K562 (cell line): ENCODE results near the gene SMAD7. TPM values are rescaled to one million over a fixed set of nuclear protein-coding genes. Genes with fewer than 3 reads are reported as not detected.

ENCODE experiments used
- ATAC-seq: fragments of 200-7000 bp; cut with Tn5 transposase; 3 replicates; pipeline ENCODE4 v1.9.1; 2020; ENCODE audit warnings: moderate library complexity
- BruUV-seq: library from RNA; stranded (reverse); fragments of 400-500 nt; replicated peaks from 2 replicates; lab custom pipeline; 2021; lab: Mats Ljungman, UMichigan
- CTCF ChIA-PET: fragments of 300-600 bp; formaldehyde crosslinking; extraction: SDS; loops from one replicate; lab custom pipeline; 2021; ENCODE audit warnings: low intra/inter-chr PET ratio; lab: Yijun Ruan, JAX
- POLR2A ChIA-PET: fragments of 300-600, 350-650 bp; sonication (Branson Sonifier 250); formaldehyde crosslinking; extraction: SDS; loops from one replicate; lab custom pipeline; 2021; ENCODE audit warnings: antibody characterized with exemption, inconsistent platforms; lab: Yijun Ruan, JAX
- DNase-seq, 4 experiments: peaks; one replicate each; pipeline versions ENCODE4 v3.0.0 to v3.0.0-alpha.2; 2011 to 2018; ENCODE audit warnings: low spot score in 3 of 4, mixed read lengths in 3 of 4; ENCODE audit errors: extremely low read depth in 1 of 4
- FAIRE-seq: peaks from 2 replicates; lab custom pipeline; 2011; peaks lifted over from hg19 to GRCh38; lab: Jason Lieb, UNC
- H2AFZ ChIP-seq: 2 replicates; pipeline ENCODE4 v1.6.0; 2011; ENCODE audit warnings: low read depth, low read length, control low read depth, inconsistent platforms
- H3K27ac ChIP-seq: fragments of 200-600 bp; 3 replicates; pipeline ENCODE4 v1.8.0; 2011; ENCODE audit warnings: low read depth, mild to moderate bottlenecking, control low read depth, inconsistent platforms, low read length, moderate library complexity, mixed read lengths; ENCODE audit errors: extremely low read depth
- H3K27me3 ChIP-seq, 2 experiments: fragments of 300-600 bp in 1 of 2; 2 replicates in 1 of 2; 3 replicates in 1 of 2; pipeline versions ENCODE4 v1.6.0 to v1.8.0; 2011; ENCODE audit warnings: inconsistent platforms in 2 of 2, low read length in 2 of 2, mild to moderate bottlenecking in 1 of 2, mixed read lengths in 1 of 2, moderate library complexity in 1 of 2; ENCODE audit not compliant: control insufficient read depth in 2 of 2, insufficient read depth in 2 of 2
- H3K36me3 ChIP-seq: fragments of 300-600 bp; 3 replicates; pipeline ENCODE4 v1.8.0; 2011; ENCODE audit warnings: mild to moderate bottlenecking, low read length, inconsistent platforms; ENCODE audit not compliant: control insufficient read depth, insufficient read depth
- H3K4me1 ChIP-seq, 2 experiments: fragments of 200-600 bp in 1 of 2; replicated peaks in 1 of 2; 2 replicates in 1 of 2; 3 replicates in 1 of 2; pipeline versions ENCODE4 v1.5.1 to v1.8.0; 2011; ENCODE audit warnings: inconsistent platforms in 2 of 2, low read length in 2 of 2, mild to moderate bottlenecking in 1 of 2, mixed read lengths in 1 of 2, moderate library complexity in 1 of 2; ENCODE audit not compliant: control insufficient read depth in 2 of 2, insufficient read depth in 2 of 2
- H3K4me2 ChIP-seq: 2 replicates; pipeline ENCODE4 v1.6.1; 2011; ENCODE audit warnings: low read length, control low read depth, inconsistent platforms, mixed read lengths; ENCODE audit not compliant: insufficient read depth
- H3K4me3 ChIP-seq: fragments of 200-600 bp; sonication (generic), shearing (Covaris generic); 2 replicates; pipeline ENCODE4 v1.5.1; 2016; ENCODE audit warnings: control low read depth, inconsistent platforms
- H3K79me2 ChIP-seq: fragments of 200-600 bp; 3 replicates; pipeline ENCODE4 v1.8.0; 2011; ENCODE audit warnings: low read length, inconsistent platforms; ENCODE audit not compliant: control insufficient read depth, insufficient read depth
- H3K9ac ChIP-seq, 2 experiments: 2 replicates each; pipeline versions ENCODE4 v1.6.0 to v1.6.1; 2011; ENCODE audit warnings: low read depth in 2 of 2, low read length in 2 of 2, control low read depth in 1 of 2, inconsistent platforms in 1 of 2, mild to moderate bottlenecking in 1 of 2, mixed read lengths in 1 of 2; ENCODE audit not compliant: insufficient read depth in 1 of 2
- H3K9me1 ChIP-seq: one replicate; pipeline ENCODE4 v1.6.0; 2011; ENCODE audit warnings: inconsistent platforms, mild to moderate bottlenecking, low read length, moderate library complexity; ENCODE audit not compliant: control insufficient read depth, insufficient read depth
- H3K9me3 ChIP-seq: replicated peaks from 2 replicates; pipeline ENCODE4 v1.5.1; 2011; ENCODE audit warnings: low read depth, low read length, inconsistent platforms; ENCODE audit not compliant: control insufficient read depth, insufficient read depth
- H4K20me1 ChIP-seq: replicated peaks from 2 replicates; pipeline ENCODE4 v1.6.1; 2011; ENCODE audit warnings: low read length, inconsistent platforms, mixed read lengths; ENCODE audit not compliant: control insufficient read depth, insufficient read depth
- FOXK2 ChIP-seq, 2 experiments: fragments of 450-650 bp; IDR thresholded peaks in 1 of 2; conservative IDR thresholded peaks in 1 of 2; 2 replicates each; pipeline ENCODE4 v1.6.1; 2016; ENCODE audit warnings: low read depth in 2 of 2, mild to moderate bottlenecking in 1 of 2
- MCM2 ChIP-seq: fragments of 450-650 bp; IDR thresholded peaks from 2 replicates; pipeline ENCODE4 v1.6.1; 2017; ENCODE audit warnings: low read depth, mild to moderate bottlenecking
- MYNN ChIP-seq, 2 experiments: sonication (generic); formaldehyde crosslinking in 1 of 2; IDR thresholded peaks; 2 replicates each; pipeline versions ENCODE4 v1.5.0 to v1.6.1; 2016 to 2020; ENCODE audit warnings: antibody characterized with exemption in 1 of 2, missing genetic modification reagents in 1 of 2
- NFE2 ChIP-seq: IDR thresholded peaks from 2 replicates; pipeline ENCODE4 v1.6.1; 2014; ENCODE audit warnings: antibody characterized with exemption, low read depth
- PCBP2 ChIP-seq: fragments of 200-400 bp; formaldehyde crosslinking; IDR thresholded peaks from 2 replicates; pipeline ENCODE4 v1.6.1; 2018; ENCODE audit warnings: low read length, low read depth, mild to moderate bottlenecking, moderate library complexity; ENCODE audit not compliant: poor library complexity, severe bottlenecking
- RAD51 ChIP-seq: fragments of 450-650 bp; IDR thresholded peaks from 2 replicates; pipeline ENCODE4 v1.7.1; 2016; ENCODE audit warnings: low read depth, mild to moderate bottlenecking, borderline replicate concordance
- WGBS: fragments of 100-300 bp; shearing (Covaris generic); methylation state at CpG from one replicate; pipeline ENCODE4 v1.1.6; 2016; ENCODE audit warnings: low coverage, mixed read lengths; ENCODE audit not compliant: insufficient coverage; ENCODE audit errors: missing lambda C conversion rate; 5-methylcytosine and 5-hydroxymethylcytosine counted together
- in situ Hi-C: fragments of 300-500 bp; cut with MboI; formaldehyde crosslinking; loops from 4 replicates; pipeline ENCODE4 v1.15.0; 2018; ENCODE audit warnings: inconsistent platforms, mixed read lengths
- intact Hi-C: fragments of 100-400 bp; cut with micrococcal nuclease; formaldehyde crosslinking; loops from 2 replicates; pipeline ENCODE4 v1.14.2; 2022
- polyA plus RNA-seq, 8 experiments: library from polyadenylated mRNA; depleted of rRNA in 4 of 8; stranded (reverse) in 5 of 8; unstranded in 3 of 8; fragments of >200 nt; fragmentation: Nextera tagmentation in 2 of 8; fragmentation: Illumina TruSeq in 1 of 8; extraction: Ambion mirVana in 2 of 8; extraction: Trizol in 1 of 8; gene quantifications; 2 replicates each; pipeline versions ENCODE4 v1.2.1 to v1.2.3, GENCODE V29; 2011 to 2014; ENCODE audit warnings: inconsistent platforms in 1 of 8, missing spikeins in 1 of 8
- total RNA-seq, 7 experiments: library from RNA; depleted of rRNA in 6 of 7; stranded (reverse); fragments of >200 nt in 6 of 7; fragmentation: Illumina TruSeq in 2 of 7; extraction: Trizol in 2 of 7; gene quantifications; 2 replicates each; pipeline versions ENCODE4 v1.2.1 to v1.2.3, GENCODE V29; 2011 to 2021; ENCODE audit warnings: low replicate concordance in 1 of 7
- TF ChIP-seq, protein P1 (sequence below): sonication (generic); formaldehyde crosslinking; IDR thresholded peaks from 2 replicates; pipeline ENCODE4 v1.9.0; 2022; ENCODE audit warnings: mild to moderate bottlenecking, missing genetic modification reagents
- TF ChIP-seq, protein P2 (sequence below): sonication (generic); formaldehyde crosslinking; IDR thresholded peaks from 2 replicates; pipeline ENCODE4 v1.5.0; 2020; ENCODE audit warnings: missing genetic modification reagents

Gene SMAD7
- total and polyA plus RNA-seq, 9 of the 15 experiments (the other 6 are each of a cell fraction or from before 2014, with no cell fraction given), result 0.13 to 3.0 (median 1.6) TPM

DNA sequence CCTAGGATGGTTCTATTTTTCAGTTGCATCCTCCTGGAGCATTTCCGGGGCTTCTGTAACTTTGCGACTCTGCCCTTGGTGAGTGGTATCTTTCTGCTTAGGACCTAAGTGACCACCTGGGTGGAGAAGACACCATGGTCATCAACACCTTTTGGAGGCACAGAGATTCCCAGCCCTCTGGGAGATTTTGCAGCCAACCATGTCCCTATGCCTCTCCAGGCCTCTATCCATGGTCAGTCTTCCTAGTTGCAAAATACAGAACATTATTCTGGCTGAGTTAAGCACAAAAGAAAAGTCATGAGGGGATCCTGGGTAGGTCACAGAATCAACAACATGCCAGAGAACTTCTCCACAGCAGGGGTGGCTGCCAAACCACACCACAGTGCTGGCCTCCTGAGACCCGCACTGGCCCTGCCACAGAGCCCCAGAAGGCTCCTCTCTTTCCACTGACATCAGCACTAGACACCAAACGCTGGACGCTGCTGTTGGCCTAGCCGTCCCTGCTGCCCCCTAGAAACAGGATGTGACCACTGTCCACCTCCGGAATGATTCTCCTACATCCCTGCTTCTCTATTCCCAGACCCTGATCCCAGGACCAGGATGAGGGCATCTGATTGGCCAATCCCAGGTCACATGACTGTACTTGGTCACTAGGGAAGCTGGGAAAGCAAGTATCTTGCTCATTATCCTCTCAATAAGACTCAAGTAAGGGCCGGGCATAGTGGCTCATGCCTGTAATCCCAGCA, 47.7 kb downstream of the SMAD7 start:
- no peak overlapping the region for H3K9ac ChIP-seq
- BruUV-seq, result no TSS peak
- WGBS, result 73% methylated on average over 6 of the region's 8 CpGs
- no peaks in the 10 kb centered on the region for H3K79me2 ChIP-seq
- no peak overlapping the region for H3K4me3 ChIP-seq
- H2AFZ ChIP-seq, result peak overlapping the region; percentile 23; the same call in 1 of the 2 replicates
- CTCF ChIA-PET, result no interaction called here
- peaks cover 11 to 12% of the 10 kb centered on the region in 2 experiments for H3K4me1 ChIP-seq
- intact Hi-C loops (no loop called here), in situ Hi-C loops (no loop called here)
- H3K27ac ChIP-seq, result no peak overlapping the region
- ATAC-seq, result no peak
- POLR2A ChIA-PET, result no interaction called here
- H3K36me3 ChIP-seq, result no peaks in the 10 kb centered on the region
- H3K9me3 ChIP-seq, result no peaks in the 10 kb centered on the region
- no peak overlapping the region for H3K4me2 ChIP-seq
- no peak for FAIRE-seq
- no peaks in the 10 kb centered on the region for H3K9me1 ChIP-seq
- peak in 3 of 4 experiments; percentile 30 to 50 (median 40) for DNase-seq
- no peaks in the 10 kb centered on the region for H4K20me1 ChIP-seq
- no peaks in the 10 kb centered on the region for H3K27me3 ChIP-seq
- TF ChIP-seq, protein P1, sequence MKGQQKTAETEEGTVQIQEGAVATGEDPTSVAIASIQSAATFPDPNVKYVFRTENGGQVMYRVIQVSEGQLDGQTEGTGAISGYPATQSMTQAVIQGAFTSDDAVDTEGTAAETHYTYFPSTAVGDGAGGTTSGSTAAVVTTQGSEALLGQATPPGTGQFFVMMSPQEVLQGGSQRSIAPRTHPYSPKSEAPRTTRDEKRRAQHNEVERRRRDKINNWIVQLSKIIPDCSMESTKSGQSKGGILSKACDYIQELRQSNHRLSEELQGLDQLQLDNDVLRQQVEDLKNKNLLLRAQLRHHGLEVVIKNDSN (CRISPR knock-in tag), result peak; percentile 81
- no peak for TF ChIP-seq NFE2
- TF ChIP-seq, protein P2, sequence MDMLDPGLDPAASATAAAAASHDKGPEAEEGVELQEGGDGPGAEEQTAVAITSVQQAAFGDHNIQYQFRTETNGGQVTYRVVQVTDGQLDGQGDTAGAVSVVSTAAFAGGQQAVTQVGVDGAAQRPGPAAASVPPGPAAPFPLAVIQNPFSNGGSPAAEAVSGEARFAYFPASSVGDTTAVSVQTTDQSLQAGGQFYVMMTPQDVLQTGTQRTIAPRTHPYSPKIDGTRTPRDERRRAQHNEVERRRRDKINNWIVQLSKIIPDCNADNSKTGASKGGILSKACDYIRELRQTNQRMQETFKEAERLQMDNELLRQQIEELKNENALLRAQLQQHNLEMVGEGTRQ, result peak; percentile 72
- no peak for TF ChIP-seq PCBP2
- TF ChIP-seq MCM2, result no peak
- no peak for TF ChIP-seq FOXK2 (conservative IDR thresholded peaks at IDR 0.05 in 1 of 2, IDR thresholded peaks at IDR 0.05 in 1 of 2; ENCODE audit: low read depth in 2 of 2)
- TF ChIP-seq MYNN (IDR thresholded peaks at IDR 0.05), result no peak
- TF ChIP-seq MYNN (CRISPR knock-in tag; IDR thresholded peaks at IDR 0.05), result no peak
- TF ChIP-seq RAD51, result peak; percentile 76
